HepG2 (cell line): ENCODE data around the gene GOLGA6L4.
"Not testable (repeated sequence)": the region's sequence is repeated elsewhere in the genome, so short reads cannot be mapped to it uniquely, and the experiment has no call there.

Experiments used
- EP300 ChIP-seq, 3 experiments: sonication (generic) in 1 of 3; formaldehyde crosslinking in 1 of 3; IDR thresholded peaks; 2 replicates each; pipeline versions ENCODE4 v1.5.1 to v1.6.1; 2011 to 2020; ENCODE audit warnings: low read depth in 2 of 3, low read length in 2 of 3, borderline replicate concordance in 1 of 3, improper control_type of control experiment in 1 of 3, mild to moderate bottlenecking in 1 of 3, missing genetic modification reagents in 1 of 3, moderate library complexity in 1 of 3
- EZH2 ChIP-seq: conservative IDR thresholded peaks from 2 replicates; pipeline ENCODE4 v1.6.1; 2012; ENCODE audit warnings: mild to moderate bottlenecking, low read depth, low read length, moderate library complexity
- SIN3A ChIP-seq: IDR thresholded peaks from 2 replicates; pipeline ENCODE4 v1.6.1; 2011; ENCODE audit warnings: low read depth, mild to moderate bottlenecking, control low read depth, low read length, borderline replicate concordance
- SMAD1 ChIP-seq: sonication (generic); formaldehyde crosslinking; IDR thresholded peaks from 2 replicates; pipeline ENCODE4 v1.4.0; 2020; ENCODE audit warnings: missing genetic modification reagents, low read depth, mild to moderate bottlenecking, borderline replicate concordance
- ZNF660 ChIP-seq: sonication (generic); formaldehyde crosslinking; IDR thresholded peaks from 2 replicates; pipeline ENCODE4 v1.5.1; 2020; ENCODE audit warnings: mild to moderate bottlenecking, low read depth, missing genetic modification reagents, borderline replicate concordance
- ZSCAN25 ChIP-seq: sonication (generic); formaldehyde crosslinking; IDR thresholded peaks from 2 replicates; pipeline ENCODE4 v1.8.0; 2022; ENCODE audit warnings: mild to moderate bottlenecking, missing genetic modification reagents
- ZSCAN29 ChIP-seq: sonication (generic); formaldehyde crosslinking; conservative IDR thresholded peaks from 2 replicates; pipeline ENCODE4 v1.4.0; 2020; ENCODE audit warnings: mild to moderate bottlenecking, missing genetic modification reagents
- TF ChIP-seq, protein P1 (sequence below): sonication (generic); formaldehyde crosslinking; IDR thresholded peaks from 2 replicates; pipeline ENCODE4 v1.4.0; 2020; ENCODE audit warnings: missing genetic modification reagents

DNA sequence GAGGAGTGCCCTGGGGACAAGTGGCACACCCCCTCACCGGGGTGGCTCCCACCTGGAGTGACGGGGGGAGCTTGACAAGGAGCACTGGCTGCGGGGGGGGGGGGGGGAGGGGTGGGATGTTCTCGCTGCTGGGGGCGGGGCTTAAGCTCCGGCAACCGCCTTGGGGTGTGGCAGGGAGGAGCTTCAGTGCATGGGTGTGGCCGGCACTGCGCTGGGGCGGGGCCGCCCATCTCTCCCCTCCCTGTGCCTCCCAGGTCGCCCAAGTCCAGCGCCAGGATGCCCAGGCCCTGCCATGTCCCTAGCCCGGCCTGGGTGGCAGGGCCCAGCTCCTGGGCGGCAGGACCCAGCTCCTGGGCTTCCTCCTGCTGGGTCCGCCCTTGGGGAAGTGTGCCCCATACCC, 35.7 kb upstream of the GOLGA6L4 start:
- TF ChIP-seq SIN3A; ZNF660 (CRISPR knock-in tag); EZH2; EP300 (IDR thresholded peaks at IDR 0.05; ENCODE audit: low read depth in 2 of 2, low read length in 2 of 2); EP300 (CRISPR knock-in tag; IDR thresholded peaks at IDR 0.05; ENCODE audit: borderline replicate concordance); SMAD1 (CRISPR knock-in tag); ZSCAN29 (CRISPR knock-in tag); ZSCAN25 (CRISPR knock-in tag): not testable (repeated sequence)
- TF ChIP-seq, protein P1, sequence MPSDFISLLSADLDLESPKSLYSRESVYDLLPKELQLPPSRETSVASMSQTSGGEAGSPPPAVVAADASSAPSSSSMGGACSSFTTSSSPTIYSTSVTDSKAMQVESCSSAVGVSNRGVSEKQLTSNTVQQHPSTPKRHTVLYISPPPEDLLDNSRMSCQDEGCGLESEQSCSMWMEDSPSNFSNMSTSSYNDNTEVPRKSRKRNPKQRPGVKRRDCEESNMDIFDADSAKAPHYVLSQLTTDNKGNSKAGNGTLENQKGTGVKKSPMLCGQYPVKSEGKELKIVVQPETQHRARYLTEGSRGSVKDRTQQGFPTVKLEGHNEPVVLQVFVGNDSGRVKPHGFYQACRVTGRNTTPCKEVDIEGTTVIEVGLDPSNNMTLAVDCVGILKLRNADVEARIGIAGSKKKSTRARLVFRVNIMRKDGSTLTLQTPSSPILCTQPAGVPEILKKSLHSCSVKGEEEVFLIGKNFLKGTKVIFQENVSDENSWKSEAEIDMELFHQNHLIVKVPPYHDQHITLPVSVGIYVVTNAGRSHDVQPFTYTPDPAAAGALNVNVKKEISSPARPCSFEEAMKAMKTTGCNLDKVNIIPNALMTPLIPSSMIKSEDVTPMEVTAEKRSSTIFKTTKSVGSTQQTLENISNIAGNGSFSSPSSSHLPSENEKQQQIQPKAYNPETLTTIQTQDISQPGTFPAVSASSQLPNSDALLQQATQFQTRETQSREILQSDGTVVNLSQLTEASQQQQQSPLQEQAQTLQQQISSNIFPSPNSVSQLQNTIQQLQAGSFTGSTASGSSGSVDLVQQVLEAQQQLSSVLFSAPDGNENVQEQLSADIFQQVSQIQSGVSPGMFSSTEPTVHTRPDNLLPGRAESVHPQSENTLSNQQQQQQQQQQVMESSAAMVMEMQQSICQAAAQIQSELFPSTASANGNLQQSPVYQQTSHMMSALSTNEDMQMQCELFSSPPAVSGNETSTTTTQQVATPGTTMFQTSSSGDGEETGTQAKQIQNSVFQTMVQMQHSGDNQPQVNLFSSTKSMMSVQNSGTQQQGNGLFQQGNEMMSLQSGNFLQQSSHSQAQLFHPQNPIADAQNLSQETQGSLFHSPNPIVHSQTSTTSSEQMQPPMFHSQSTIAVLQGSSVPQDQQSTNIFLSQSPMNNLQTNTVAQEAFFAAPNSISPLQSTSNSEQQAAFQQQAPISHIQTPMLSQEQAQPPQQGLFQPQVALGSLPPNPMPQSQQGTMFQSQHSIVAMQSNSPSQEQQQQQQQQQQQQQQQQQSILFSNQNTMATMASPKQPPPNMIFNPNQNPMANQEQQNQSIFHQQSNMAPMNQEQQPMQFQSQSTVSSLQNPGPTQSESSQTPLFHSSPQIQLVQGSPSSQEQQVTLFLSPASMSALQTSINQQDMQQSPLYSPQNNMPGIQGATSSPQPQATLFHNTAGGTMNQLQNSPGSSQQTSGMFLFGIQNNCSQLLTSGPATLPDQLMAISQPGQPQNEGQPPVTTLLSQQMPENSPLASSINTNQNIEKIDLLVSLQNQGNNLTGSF: not testable (repeated sequence)
